HCT116 (cell line): ENCODE measurements around the gene GOLGA1. TPM values are rescaled to one million over a fixed set of nuclear protein-coding genes. Genes with fewer than 3 reads are reported as not detected.

Source experiments
- ATAC-seq: fragments of 200-7000 bp; cut with Tn5 transposase; 2 replicates; pipeline ENCODE4 v1.9.1; 2020; ENCODE audit warnings: mild to moderate bottlenecking, moderate library complexity
- BruUV-seq: library from RNA; stranded (reverse); fragments of 400-500 nt; replicated peaks from 2 replicates; lab custom pipeline; 2021; lab: Mats Ljungman, UMichigan
- CTCF ChIA-PET: fragments of 300-600 bp; sonication (Branson Sonifier 250); formaldehyde crosslinking; loops from one replicate; lab custom pipeline; 2021; ENCODE audit warnings: antibody characterized with exemption; lab: Charles Lee
- POLR2A ChIA-PET: fragments of 300-600, 350-600 bp; sonication (Branson Sonifier 250); formaldehyde crosslinking; loops from one replicate; lab custom pipeline; 2021; ENCODE audit warnings: antibody characterized with exemption; lab: Charles Lee
- RAD21 ChIA-PET, 2 experiments: fragments of 300-600 bp; sonication (Branson Sonifier 250); formaldehyde crosslinking; loops; one replicate each; lab custom pipeline; 2023; ENCODE audit warnings: low total read pairs in 2 of 2; ENCODE audit not compliant: uncharacterized antibody in 2 of 2, unreplicated experiment in 2 of 2, low non-redundant PET in 1 of 2; lab: Charles Lee
- DNase-seq: peaks from one replicate; pipeline ENCODE4 v3.0.0-alpha.2; 2010; ENCODE audit warnings: low read depth, low spot score
- H2AFZ ChIP-seq: fragments of 200-600 bp; shearing (Covaris generic), sonication (generic); 2 replicates; pipeline ENCODE4 v1.6.1; 2017; ENCODE audit warnings: low read depth, mixed run types, mixed read lengths, antibody characterized with exemption, low read length; ENCODE audit not compliant: poor library complexity, severe bottlenecking
- H3K27ac ChIP-seq: 2 replicates; pipeline ENCODE4 v1.5.1; 2012; ENCODE audit warnings: low read depth, low read length
- H3K27me3 ChIP-seq: fragments of 200-600 bp; sonication (generic); 2 replicates; pipeline ENCODE4 v1.6.1; 2016; ENCODE audit warnings: mixed run types, low read length, mixed read lengths; ENCODE audit not compliant: insufficient read depth
- H3K36me3 ChIP-seq, 2 experiments: fragments of 200-500 bp in 1 of 2; fragments of 200-600 bp in 1 of 2; sonication (Bioruptor generic) in 1 of 2; sonication (generic) in 1 of 2; 2 replicates each; pipeline versions ENCODE4 v1.5.1 to v1.6.1; 2014 to 2016; ENCODE audit warnings: low read length in 2 of 2, inconsistent platforms in 1 of 2, mixed read lengths in 1 of 2, mixed run types in 1 of 2; ENCODE audit not compliant: insufficient read depth in 2 of 2, control insufficient read depth in 1 of 2
- H3K4me1 ChIP-seq, 2 experiments: fragments of 200-600 bp in 1 of 2; sonication (generic) in 1 of 2; 2 replicates each; pipeline versions ENCODE4 v1.5.1 to v1.6.1; 2012 to 2017; ENCODE audit warnings: low read length in 2 of 2, inconsistent platforms in 1 of 2, mild to moderate bottlenecking in 1 of 2, mixed read lengths in 1 of 2, mixed run types in 1 of 2, moderate library complexity in 1 of 2; ENCODE audit not compliant: insufficient read depth in 2 of 2, control insufficient read depth in 1 of 2
- H3K4me2 ChIP-seq: fragments of 200-600 bp; sonication (generic); 2 replicates; pipeline ENCODE4 v1.6.1; 2017; ENCODE audit warnings: mixed run types, low read length, mixed read lengths
- H3K4me3 ChIP-seq, 2 experiments: fragments of 200-600 bp in 1 of 2; sonication (generic) in 1 of 2; replicated peaks in 1 of 2; 2 replicates each; pipeline ENCODE4 v1.5.1; 2011 to 2016; ENCODE audit warnings: low read length in 2 of 2, control low read depth in 1 of 2, low read depth in 1 of 2, mild to moderate bottlenecking in 1 of 2, mixed read lengths in 1 of 2, mixed run types in 1 of 2
- H3K79me2 ChIP-seq: fragments of 200-600 bp; sonication (generic); 2 replicates; pipeline ENCODE4 v1.6.1; 2017; ENCODE audit warnings: mild to moderate bottlenecking, mixed run types, low read length, moderate library complexity, mixed read lengths; ENCODE audit not compliant: insufficient read depth
- H3K9ac ChIP-seq: fragments of 200-600 bp; sonication (generic); 2 replicates; pipeline ENCODE4 v1.6.1; 2016; ENCODE audit warnings: low read length, mixed read lengths
- H3K9me2 ChIP-seq: fragments of 200-600 bp; sonication (generic), shearing (Covaris generic); 2 replicates; pipeline ENCODE4 v1.6.1; 2017; ENCODE audit warnings: mixed run types, mild to moderate bottlenecking, moderate library complexity; ENCODE audit not compliant: insufficient read depth
- H3K9me3 ChIP-seq, 2 experiments: fragments of 200-500 bp in 1 of 2; fragments of 200-600 bp in 1 of 2; sonication (Bioruptor generic) in 1 of 2; sonication (generic) in 1 of 2; 2 replicates each; pipeline ENCODE4 v1.6.1; 2014 to 2017; ENCODE audit warnings: low read length in 2 of 2, mixed read lengths in 2 of 2, inconsistent platforms in 1 of 2, low read depth in 1 of 2, mild to moderate bottlenecking in 1 of 2, mixed run types in 1 of 2, moderate library complexity in 1 of 2; ENCODE audit not compliant: control insufficient read depth in 1 of 2, insufficient read depth in 1 of 2
- H4K20me1 ChIP-seq: fragments of 200-600 bp; sonication (generic), shearing (Covaris generic); 2 replicates; pipeline ENCODE4 v1.6.1; 2017; ENCODE audit warnings: mixed run types, mild to moderate bottlenecking, moderate library complexity; ENCODE audit not compliant: insufficient read depth
- CBX3 ChIP-seq: IDR thresholded peaks from 2 replicates; pipeline ENCODE4 v1.6.1; 2012; ENCODE audit warnings: low read depth
- CEBPB ChIP-seq: IDR thresholded peaks from 2 replicates; pipeline ENCODE4 v1.6.1; 2012; ENCODE audit warnings: low read depth
- EGR1 ChIP-seq: IDR thresholded peaks from 2 replicates; pipeline ENCODE4 v1.6.1; 2012; ENCODE audit warnings: low read depth
- EZH2 ChIP-seq: fragments of 200-600 bp; sonication (generic); IDR thresholded peaks from 2 replicates; pipeline ENCODE4 v1.6.1; 2017; ENCODE audit warnings: antibody characterized with exemption, mixed run types
- FOSL1 ChIP-seq: IDR thresholded peaks from 2 replicates; pipeline ENCODE4 v1.6.1; 2012; ENCODE audit warnings: low read depth
- POLR2A ChIP-seq: IDR thresholded peaks from 2 replicates; pipeline ENCODE4 v1.7.0; 2011; ENCODE audit warnings: borderline replicate concordance; ENCODE audit not compliant: insufficient read depth, insufficient read length; ENCODE audit errors: extremely low read depth
- POLR2AphosphoS5 ChIP-seq: IDR thresholded peaks from 2 replicates; pipeline ENCODE4 v1.6.1; 2011; ENCODE audit warnings: mild to moderate bottlenecking, low read depth, low read length, moderate library complexity
- SIN3A ChIP-seq: IDR thresholded peaks from 2 replicates; pipeline ENCODE4 v1.6.1; 2012; ENCODE audit warnings: low read depth
- SP1 ChIP-seq: IDR thresholded peaks from 2 replicates; pipeline ENCODE4 v1.6.1; 2012; ENCODE audit warnings: low read depth
- SRF ChIP-seq: IDR thresholded peaks from 2 replicates; pipeline ENCODE4 v1.6.1; 2012; ENCODE audit warnings: low read depth
- TCF7L2 ChIP-seq: IDR thresholded peaks from 2 replicates; pipeline ENCODE4 v1.7.0; 2011; ENCODE audit warnings: borderline replicate concordance, inconsistent platforms; ENCODE audit not compliant: insufficient read depth, insufficient read length; ENCODE audit errors: extremely low read depth
- YY1 ChIP-seq: IDR thresholded peaks from 2 replicates; pipeline ENCODE4 v1.6.1; 2011; ENCODE audit warnings: low read length, low read depth, moderate library complexity, mild to moderate bottlenecking; ENCODE audit not compliant: insufficient replicate concordance; ENCODE audit errors: extremely low read depth
- ZFX ChIP-seq: fragments of 450-650 bp; IDR thresholded peaks from 2 replicates; pipeline ENCODE4 v1.6.1; 2017
- intact Hi-C: fragments of 100-400 bp; cut with micrococcal nuclease; formaldehyde crosslinking; loops from 2 replicates; pipeline ENCODE4 v1.10.0; 2022
- total RNA-seq: library from RNA; stranded (reverse); gene quantifications from one replicate; pipeline ENCODE4 v1.2.1, GENCODE V29; 2021; ENCODE audit not compliant: unreplicated experiment
- TF ChIP-seq, protein P1 (sequence below), 3 experiments: fragments of 200-600 bp in 1 of 3; sonication (generic) in 1 of 3; IDR thresholded peaks in 2 of 3; conservative IDR thresholded peaks in 1 of 3; 2 replicates each; pipeline ENCODE4 v1.5.1; 2012 to 2017; ENCODE audit warnings: low read depth in 2 of 3, low read length in 2 of 3, antibody characterized with exemption in 1 of 3, borderline replicate concordance in 1 of 3, control low read depth in 1 of 3, mild to moderate bottlenecking in 1 of 3, mixed read lengths in 1 of 3, mixed run types in 1 of 3, moderate library complexity in 1 of 3; ENCODE audit not compliant: insufficient read depth in 1 of 3
- TF ChIP-seq, protein P2 (sequence below): IDR thresholded peaks from 2 replicates; pipeline ENCODE4 v1.6.1; 2012; ENCODE audit warnings: low read depth
- TF ChIP-seq, protein P3 (sequence below): IDR thresholded peaks from 2 replicates; pipeline ENCODE4 v1.6.1; 2012
- TF ChIP-seq, protein P4 (sequence below): IDR thresholded peaks from 2 replicates; pipeline ENCODE4 v1.6.1; 2012

Gene GOLGA1
- total RNA-seq, 1 experiment from 2014 or later, result 13.1 TPM

DNA sequence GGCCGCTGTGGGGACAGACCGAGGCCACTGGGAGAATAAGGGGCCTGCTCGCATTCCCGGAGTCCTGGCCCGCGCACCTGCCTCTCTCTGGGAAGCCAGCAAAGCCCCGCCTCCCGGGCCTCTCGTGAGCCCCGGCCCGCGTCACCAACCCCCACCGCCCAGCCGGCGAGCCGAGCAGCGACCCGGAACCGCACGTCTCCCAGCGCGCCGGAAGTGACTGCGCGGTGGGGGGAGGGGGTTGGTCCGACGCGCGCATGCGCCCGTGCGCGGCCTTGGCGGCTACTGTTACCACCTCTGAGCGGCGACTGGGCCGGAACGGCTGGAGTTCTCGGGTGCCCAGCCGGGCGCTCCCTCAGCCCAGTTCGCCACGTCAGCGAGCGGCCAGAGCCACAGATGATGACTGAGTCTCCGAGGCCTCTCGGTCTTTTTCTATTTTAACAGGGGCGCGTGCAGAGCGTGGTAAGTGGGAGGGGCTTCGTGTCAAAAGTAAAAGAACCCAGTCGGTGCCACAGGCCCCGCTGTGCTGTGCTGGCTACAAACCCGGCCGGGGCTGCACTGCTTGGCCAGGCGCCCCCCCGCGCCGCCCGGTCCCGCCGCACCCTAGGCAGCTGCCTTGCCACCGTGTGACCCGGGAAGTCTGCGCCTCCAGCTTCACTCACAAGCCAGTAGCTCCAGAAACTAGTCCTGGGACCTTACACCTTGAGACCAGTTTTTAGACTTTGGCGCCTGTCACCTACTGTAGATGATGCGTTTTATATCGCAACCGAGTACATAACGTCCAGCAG lies at the start of gene GOLGA1 (continued):
- TF ChIP-seq YY1, result peak; percentile 66
- TF ChIP-seq TCF7L2, result peak; percentile 12
- no peak for TF ChIP-seq FOSL1
- peak; percentile 81; the same call in 1 of the 2 replicates for TF ChIP-seq SIN3A
- TF ChIP-seq, protein P1, sequence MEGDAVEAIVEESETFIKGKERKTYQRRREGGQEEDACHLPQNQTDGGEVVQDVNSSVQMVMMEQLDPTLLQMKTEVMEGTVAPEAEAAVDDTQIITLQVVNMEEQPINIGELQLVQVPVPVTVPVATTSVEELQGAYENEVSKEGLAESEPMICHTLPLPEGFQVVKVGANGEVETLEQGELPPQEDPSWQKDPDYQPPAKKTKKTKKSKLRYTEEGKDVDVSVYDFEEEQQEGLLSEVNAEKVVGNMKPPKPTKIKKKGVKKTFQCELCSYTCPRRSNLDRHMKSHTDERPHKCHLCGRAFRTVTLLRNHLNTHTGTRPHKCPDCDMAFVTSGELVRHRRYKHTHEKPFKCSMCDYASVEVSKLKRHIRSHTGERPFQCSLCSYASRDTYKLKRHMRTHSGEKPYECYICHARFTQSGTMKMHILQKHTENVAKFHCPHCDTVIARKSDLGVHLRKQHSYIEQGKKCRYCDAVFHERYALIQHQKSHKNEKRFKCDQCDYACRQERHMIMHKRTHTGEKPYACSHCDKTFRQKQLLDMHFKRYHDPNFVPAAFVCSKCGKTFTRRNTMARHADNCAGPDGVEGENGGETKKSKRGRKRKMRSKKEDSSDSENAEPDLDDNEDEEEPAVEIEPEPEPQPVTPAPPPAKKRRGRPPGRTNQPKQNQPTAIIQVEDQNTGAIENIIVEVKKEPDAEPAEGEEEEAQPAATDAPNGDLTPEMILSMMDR (IDR thresholded peaks at IDR 0.05 in 2 of 3, conservative IDR thresholded peaks at IDR 0.05 in 1 of 3; ENCODE audit: borderline replicate concordance in 1 of 3, insufficient read depth in 1 of 3, low read depth in 2 of 3, low read length in 2 of 3), result no peak
- no peak for TF ChIP-seq CBX3

DNA sequence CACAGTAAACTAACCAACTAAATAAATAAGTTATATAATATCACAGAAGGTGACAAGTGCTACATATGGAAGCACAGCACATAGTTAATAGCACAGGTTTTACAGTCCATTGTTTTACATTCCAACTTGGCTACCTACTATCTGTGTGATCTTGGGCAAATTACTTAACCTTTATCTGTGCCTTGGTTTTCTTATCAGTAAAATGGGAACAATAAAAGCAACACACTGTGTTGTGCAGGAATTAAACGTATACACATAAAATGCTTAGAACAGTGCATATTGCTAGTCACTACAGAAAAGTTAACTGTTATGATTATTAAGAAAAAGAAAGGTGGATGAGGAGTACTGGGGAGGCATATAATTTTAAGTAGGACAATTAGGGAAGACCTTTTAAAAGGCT lies 42.8 kb upstream of the GOLGA1 start:
- DNase-seq, result no peak
- Histone ChIP-seq H3K4me2 (no peak overlapping the region), H3K4me1 (no peaks in the 10 kb centered on the region), H3K27me3 (no peaks in the 10 kb centered on the region), H2AFZ (no peak overlapping the region), H3K36me3 (no peaks in the 10 kb centered on the region), H3K27ac (no peak overlapping the region), H3K9me3 (no peaks in the 10 kb centered on the region), H3K79me2 (no peaks in the 10 kb centered on the region), H3K9me2 (no peaks in the 10 kb centered on the region), H3K4me3 (no peak overlapping the region), H4K20me1 (0 out of 2 replicates have a peak, but pooled peaks cover 4% of the 10 kb centered on the region), H3K9ac (no peak overlapping the region)
- ChIA-PET RAD21 (no interaction called here), CTCF (no interaction called here), POLR2A (no interaction called here)
- no peak for ATAC-seq
- BruUV-seq, result no TSS peak
- TF ChIP-seq ZFX (no peak), FOSL1 (no peak), EZH2 (no peak), SIN3A (no peak), POLR2A (no peak), EGR1 (no peak), CEBPB (no peak), SRF (no peak), POLR2AphosphoS5 (no peak), SP1 (no peak), YY1 (no peak), TCF7L2 (no peak)
- TF ChIP-seq, protein P2, sequence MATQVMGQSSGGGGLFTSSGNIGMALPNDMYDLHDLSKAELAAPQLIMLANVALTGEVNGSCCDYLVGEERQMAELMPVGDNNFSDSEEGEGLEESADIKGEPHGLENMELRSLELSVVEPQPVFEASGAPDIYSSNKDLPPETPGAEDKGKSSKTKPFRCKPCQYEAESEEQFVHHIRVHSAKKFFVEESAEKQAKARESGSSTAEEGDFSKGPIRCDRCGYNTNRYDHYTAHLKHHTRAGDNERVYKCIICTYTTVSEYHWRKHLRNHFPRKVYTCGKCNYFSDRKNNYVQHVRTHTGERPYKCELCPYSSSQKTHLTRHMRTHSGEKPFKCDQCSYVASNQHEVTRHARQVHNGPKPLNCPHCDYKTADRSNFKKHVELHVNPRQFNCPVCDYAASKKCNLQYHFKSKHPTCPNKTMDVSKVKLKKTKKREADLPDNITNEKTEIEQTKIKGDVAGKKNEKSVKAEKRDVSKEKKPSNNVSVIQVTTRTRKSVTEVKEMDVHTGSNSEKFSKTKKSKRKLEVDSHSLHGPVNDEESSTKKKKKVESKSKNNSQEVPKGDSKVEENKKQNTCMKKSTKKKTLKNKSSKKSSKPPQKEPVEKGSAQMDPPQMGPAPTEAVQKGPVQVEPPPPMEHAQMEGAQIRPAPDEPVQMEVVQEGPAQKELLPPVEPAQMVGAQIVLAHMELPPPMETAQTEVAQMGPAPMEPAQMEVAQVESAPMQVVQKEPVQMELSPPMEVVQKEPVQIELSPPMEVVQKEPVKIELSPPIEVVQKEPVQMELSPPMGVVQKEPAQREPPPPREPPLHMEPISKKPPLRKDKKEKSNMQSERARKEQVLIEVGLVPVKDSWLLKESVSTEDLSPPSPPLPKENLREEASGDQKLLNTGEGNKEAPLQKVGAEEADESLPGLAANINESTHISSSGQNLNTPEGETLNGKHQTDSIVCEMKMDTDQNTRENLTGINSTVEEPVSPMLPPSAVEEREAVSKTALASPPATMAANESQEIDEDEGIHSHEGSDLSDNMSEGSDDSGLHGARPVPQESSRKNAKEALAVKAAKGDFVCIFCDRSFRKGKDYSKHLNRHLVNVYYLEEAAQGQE, result no peak
- TF ChIP-seq, protein P3, sequence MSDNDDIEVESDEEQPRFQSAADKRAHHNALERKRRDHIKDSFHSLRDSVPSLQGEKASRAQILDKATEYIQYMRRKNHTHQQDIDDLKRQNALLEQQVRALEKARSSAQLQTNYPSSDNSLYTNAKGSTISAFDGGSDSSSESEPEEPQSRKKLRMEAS, result no peak
- TF ChIP-seq, protein P4, sequence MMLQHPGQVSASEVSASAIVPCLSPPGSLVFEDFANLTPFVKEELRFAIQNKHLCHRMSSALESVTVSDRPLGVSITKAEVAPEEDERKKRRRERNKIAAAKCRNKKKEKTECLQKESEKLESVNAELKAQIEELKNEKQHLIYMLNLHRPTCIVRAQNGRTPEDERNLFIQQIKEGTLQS, result no peak
- intact Hi-C loops, result no loop called here
